HG03060 (cell line): ENCODE results near the gene GNB3.

Source experiments
- ATAC-seq: cut with Tn5 transposase; IDR thresholded peaks from one replicate; pipeline ENCODE4 v1.9.1; 2021; ENCODE audit warnings: low read depth, moderate number of reproducible peaks; ENCODE audit not compliant: unreplicated experiment

The GNB3 gene

DNA sequence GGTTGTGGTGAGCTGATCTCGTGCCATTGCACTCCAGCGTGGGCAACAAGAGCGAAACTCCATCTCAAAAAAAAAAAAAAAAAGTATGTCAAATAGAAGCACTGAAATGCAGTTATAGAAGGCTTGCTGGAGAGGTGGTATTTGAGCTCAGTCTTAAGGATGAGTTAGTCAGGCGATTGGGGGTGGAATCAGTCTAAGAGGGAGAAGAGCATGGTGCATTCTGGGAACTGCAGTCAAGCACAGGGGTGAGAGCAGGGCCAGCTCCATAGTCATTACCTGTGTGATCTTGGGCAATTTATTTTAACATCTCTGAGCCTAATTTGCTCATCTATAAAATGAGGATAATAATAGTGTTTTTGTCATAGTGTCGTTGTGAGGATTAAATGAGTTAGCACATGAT, 5.9 kb upstream of the GNB3 start:
- no peak for ATAC-seq

DNA sequence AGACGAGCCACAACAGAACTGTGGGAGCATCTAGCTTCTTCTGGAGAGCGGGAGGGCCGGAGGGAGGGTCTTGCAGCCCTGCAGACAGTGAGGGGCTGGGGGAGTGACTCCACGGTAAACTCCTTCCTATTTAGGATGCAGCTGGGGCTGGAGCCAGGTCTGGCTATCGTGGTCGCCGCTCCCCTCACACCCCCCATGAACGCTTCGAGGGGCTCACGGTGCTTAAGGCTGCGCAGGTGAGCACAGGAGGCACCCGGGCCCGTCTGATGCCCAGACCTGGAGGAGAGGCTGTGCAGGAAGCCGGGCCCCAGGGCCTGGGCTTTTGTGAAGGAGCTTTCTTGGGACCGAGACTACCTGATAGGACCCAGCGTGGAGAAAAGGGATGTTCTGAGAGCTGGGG, 3.9 kb upstream of the GNB3 start:
- no peak for ATAC-seq

DNA sequence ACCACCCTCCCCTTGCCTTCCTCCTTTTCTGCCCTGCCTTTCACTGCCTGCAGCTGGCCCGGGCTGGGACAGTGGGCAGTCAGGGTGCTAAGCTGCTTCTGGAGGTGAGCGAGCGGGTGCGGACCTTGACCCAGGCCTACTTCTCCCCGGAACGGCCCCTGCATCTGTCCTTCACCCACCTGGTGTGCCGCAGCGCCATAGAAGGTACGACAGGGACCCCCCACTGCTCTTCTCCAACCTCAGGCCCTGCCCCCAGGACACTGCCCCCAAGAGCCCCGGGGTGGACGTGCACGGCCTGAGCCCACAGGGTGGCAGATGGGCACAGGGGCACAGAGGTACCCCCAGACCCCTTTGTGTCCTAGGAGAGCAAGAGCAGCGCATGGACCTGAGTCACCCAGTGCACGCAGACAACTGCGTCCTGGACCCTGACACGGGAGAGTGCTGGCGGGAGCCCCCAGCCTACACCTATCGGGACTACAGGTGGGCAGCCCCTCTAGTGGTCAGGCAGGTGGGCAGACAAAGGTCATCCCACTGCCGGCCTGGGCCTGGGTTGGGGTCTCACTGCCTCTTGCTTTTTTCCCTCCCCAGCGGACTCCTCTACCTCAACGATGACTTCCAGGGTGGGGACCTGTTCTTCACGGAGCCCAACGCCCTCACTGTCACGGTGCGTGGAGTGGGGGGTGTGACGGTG, 3.2 kb upstream of the GNB3 start:
- ATAC-seq: no peak

GRCh38 chr12:6838854-6839253, 1.9 kb upstream of the GNB3 start:
- no peak for ATAC-seq

- ATAC-seq: no peak
These were observed 1.1 kb upstream of the GNB3 start for GRCh38 chr12:6839482-6840201.

- no peak for ATAC-seq
These were observed 395 bp upstream of the GNB3 start for GRCh38 chr12:6840330-6840729.

- ATAC-seq: no peak
These were observed 1.4 kb downstream of the GNB3 start for GRCh38 chr12:6842075-6842474.

DNA sequence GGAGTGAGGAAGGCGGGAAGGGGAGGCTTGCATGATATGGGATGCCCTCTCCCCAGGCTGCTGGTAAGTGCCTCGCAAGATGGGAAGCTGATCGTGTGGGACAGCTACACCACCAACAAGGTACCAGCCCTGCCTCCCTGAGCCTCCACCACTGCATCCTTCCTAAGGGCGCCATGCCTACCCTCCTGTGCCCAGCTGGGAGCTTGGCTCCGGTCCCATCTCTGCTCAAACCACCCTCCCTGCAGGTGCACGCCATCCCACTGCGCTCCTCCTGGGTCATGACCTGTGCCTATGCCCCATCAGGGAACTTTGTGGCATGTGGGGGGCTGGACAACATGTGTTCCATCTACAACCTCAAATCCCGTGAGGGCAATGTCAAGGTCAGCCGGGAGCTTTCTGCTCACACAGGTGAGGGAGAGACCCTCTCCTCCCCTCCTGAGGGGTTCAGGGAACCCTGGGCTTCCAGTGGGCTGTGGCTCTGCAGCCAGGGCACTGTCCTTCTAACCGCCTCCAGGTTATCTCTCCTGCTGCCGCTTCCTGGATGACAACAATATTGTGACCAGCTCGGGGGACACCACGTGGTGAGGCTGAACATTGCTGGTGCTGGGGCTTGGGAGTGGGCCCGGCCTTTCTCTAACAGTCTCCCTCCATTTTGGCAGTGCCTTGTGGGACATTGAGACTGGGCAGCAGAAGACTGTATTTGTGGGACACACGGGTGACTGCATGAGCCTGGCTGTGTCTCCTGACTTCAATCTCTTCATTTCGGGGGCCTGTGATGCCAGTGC, 2.6 kb downstream of the GNB3 start:
- no peak for ATAC-seq

- ATAC-seq: no peak
These were observed 4.7 kb downstream of the GNB3 start for GRCh38 chr12:6845395-6845794.

GRCh38 chr12:6846316-6846869, 5.7 kb downstream of the GNB3 start:
- ATAC-seq: no peak

GRCh38 chr12:6847676-6848075, 7.0 kb downstream of the GNB3 start:
- ATAC-seq: no peak

DNA sequence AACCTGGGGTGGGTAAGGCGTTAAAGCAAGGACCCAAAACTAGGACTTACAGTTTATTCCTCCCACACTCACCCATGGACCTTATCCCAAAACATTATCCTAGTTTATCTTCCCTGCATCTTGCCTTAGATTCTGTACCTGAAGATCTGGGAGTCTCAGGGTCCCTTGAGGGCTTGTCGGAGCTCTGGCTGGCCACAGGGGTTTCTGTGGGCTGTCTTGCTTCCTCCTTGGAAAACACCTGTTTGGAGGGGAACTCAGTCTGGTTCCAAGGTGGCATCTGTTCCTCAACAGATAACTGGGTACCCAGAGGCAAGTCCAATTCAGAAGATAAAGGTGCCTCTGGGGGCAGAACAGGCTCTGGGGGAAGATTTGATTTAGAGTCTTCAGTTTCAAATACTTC, 8.7 kb downstream of the GNB3 start:
- ATAC-seq: no peak

DNA sequence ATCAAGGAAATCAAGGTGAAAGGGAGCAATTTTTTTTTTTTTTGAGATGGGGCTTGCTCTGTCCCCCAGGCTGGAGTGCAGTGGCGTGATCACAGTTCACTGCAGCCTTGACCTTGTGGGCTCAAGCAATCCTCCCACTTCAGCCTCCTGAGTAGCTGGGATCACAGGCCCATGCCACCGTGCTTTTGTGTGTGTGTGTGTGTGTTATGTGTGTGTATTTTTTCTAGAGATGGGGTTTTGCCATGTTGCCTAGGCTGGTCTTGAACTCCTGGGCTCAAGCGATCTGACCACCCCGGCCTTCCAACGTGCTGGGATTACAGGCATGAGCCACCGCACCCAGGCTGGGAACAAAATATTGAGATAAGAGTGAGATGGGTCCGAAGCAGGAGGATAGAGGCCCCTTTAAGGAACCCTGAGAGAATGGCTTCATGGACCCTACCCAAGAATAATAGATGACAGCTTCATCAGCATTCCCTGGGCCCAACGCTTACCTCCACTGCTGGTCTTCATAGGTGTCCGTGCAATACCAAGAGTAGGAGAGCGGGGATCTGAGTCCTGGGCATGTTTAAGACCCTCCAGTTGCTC, 9.3 kb downstream of the GNB3 start:
- ATAC-seq: no peak

GRCh38 chr12:6850796-6851152, 10.0 kb downstream of the GNB3 start:
- ATAC-seq: no peak

GRCh38 chr12:6851153-6851920, 10.6 kb downstream of the GNB3 start, which contains the start of gene CDCA3:
CDCA3 (minus strand) TSS chr12:6851286; CDS start chr12:6850952, 334 bp downstream.
- peak; percentile 46 for ATAC-seq

DNA sequence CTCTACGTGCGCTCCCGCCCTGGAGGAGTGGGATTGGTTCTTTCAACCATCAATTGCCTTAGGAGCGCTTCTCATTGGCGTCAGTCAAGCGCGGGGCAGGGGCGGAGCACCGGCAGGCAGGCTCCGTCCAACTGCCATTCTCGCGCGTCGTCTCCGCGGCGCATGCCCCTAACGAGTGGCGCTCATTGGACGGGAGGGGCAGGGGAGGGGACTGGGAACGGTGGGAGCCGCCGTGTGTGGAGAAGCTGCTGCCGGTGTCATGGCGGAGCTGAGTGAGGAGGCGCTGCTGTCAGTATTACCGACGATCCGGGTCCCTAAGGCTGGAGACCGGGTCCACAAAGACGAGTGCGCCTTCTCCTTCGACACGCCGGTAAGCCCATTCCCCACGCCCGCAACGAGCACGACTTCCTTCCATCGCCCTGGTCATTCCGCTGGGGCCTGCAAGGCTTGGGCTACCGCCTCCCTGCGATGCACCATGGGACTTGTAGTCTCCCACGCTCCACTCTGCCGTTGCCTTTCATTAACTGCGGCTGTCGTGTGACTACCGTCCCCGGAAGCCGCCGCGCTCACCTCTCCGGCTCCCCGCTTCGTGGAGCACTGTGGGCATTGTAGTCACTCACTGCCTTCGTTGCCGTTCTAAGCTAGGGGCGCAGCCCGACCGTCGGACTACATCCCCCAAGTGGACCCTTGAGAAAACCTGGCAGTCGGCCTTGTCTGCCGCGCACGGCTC, 11.4 kb downstream of the GNB3 start, which contains the start of gene USP5:
Gene USP5 (plus strand): TSS at position 230 of the 730 bp plus-strand sequence. CDS start 30 bp downstream, at position 260.
- ATAC-seq: peak; percentile 60

DNA sequence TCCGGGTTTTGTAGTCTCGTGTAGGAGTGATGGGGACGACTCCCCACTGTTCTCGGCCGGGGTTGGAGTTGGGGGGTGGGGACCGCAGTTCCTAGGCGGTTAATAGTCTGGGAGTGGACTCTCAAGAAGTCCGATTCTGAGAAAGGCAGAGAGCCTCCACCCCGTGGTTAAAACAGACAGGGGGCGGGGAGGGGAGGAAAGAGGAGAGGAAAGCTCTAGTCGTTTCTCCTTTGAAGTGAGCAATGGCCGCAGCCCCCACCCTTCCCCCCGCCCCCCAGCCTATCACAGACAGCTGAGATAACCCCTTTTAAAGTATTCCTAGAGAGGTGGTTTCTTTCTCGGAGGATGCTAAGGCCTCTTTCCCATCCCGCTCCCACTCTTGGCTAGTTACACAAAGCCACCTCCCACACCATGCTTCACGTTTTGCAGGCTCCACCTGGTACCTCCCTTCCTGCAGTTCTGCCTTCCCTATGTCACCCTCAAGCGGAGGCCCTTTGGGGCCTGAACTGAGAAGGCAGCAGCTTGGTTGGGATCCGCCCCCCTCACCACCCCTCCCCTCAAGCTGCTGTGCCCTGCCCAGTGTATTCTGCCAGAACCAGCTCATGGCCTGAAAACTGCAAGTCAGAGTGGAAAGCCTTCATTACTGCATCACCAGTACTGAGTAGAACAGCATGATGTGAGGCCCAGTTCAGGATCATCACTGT, 12.1 kb downstream of the GNB3 start:
- ATAC-seq: no peak

DNA sequence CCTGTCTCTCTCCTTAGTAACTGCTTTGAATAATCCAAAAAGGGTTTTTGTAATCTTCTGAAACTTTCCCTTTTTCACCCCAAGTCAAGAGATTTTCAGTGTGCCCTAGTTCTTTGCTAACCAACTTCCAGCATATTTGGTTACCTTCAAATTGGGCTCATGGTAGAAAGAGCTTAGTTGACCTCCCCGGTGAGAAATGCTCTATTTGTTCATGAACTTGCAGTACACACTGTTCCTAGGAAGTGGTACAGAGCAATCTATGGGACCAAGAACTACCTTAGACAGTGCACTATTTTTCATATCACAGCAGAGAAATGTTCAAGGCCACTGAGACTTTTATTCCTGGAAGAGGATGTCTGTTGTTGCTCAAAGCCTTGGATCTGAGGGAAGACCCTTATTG, 12.9 kb downstream of the GNB3 start:
- no peak for ATAC-seq

DNA sequence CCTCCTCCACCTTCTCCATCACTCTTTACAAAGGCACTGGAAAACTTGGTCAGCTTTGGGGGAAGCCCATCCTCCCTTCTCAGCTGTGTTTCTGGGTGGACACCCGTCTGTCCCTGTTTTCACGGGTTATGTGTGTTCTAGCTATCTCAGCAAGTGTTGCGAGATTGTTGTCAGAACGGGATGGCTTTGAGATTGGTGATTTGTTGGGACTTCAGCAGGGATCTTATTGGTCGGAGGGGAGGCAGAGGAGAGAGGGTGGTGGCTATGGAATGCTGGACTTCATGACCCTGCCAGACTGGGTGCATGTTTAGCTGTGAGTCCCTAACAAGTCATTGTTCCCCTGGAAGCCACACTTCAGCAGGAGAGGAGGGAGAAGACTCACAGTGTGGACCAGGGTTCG, 13.3 kb downstream of the GNB3 start:
- no peak for ATAC-seq
